Panc1 (cell line): Measurements from ENCODE around the gene DLG2. TPM values are rescaled to one million over a fixed set of nuclear protein-coding genes. Genes with fewer than 3 reads are reported as not detected.

ENCODE experiments used
- ATAC-seq: fragments of 200-7000 bp; cut with Tn5 transposase; 2 replicates; pipeline ENCODE4 v1.9.1; 2020; ENCODE audit warnings: mild to moderate bottlenecking, moderate library complexity
- BruUV-seq: library from RNA; stranded (reverse); fragments of 400-500 nt; replicated peaks from 2 replicates; lab custom pipeline; 2021; lab: Mats Ljungman, UMichigan
- CTCF ChIA-PET: fragments of 300-600 bp; sonication (Branson Sonifier 250); formaldehyde crosslinking; loops from one replicate; lab custom pipeline; 2022; ENCODE audit warnings: antibody characterized with exemption; lab: Charles Lee
- POLR2A ChIA-PET: fragments of 300-600 bp; sonication (Branson Sonifier 250); formaldehyde crosslinking; loops from one replicate; lab custom pipeline; 2022; ENCODE audit warnings: antibody characterized with exemption; lab: Charles Lee
- DNase-seq: peaks from one replicate; pipeline ENCODE4 v3.0.0-alpha.2; 2010; ENCODE audit warnings: low read depth, low spot score
- H3K27ac ChIP-seq: 2 replicates; pipeline ENCODE4 v1.5.1; 2011; ENCODE audit warnings: mild to moderate bottlenecking, low read length, inconsistent platforms
- H3K27me3 ChIP-seq: fragments of 200-500 bp; sonication (Bioruptor generic); 2 replicates; pipeline ENCODE4 v1.6.0; 2014; ENCODE audit warnings: low read length, inconsistent platforms; ENCODE audit not compliant: control insufficient read depth, insufficient read depth
- H3K36me3 ChIP-seq: fragments of 200-500 bp; sonication (Bioruptor generic); 2 replicates; pipeline ENCODE4 v1.5.1; 2014; ENCODE audit warnings: inconsistent platforms, mild to moderate bottlenecking, low read length, moderate library complexity; ENCODE audit not compliant: control insufficient read depth, insufficient read depth
- H3K4me1 ChIP-seq: 2 replicates; pipeline ENCODE4 v1.5.1; 2011; ENCODE audit warnings: inconsistent platforms, mild to moderate bottlenecking, low read length, moderate library complexity; ENCODE audit not compliant: control insufficient read depth, insufficient read depth
- H3K4me3 ChIP-seq, 2 experiments: 2 replicates each; pipeline ENCODE4 v1.5.1; 2011 to 2012; ENCODE audit warnings: low read depth in 2 of 2, low read length in 2 of 2, mild to moderate bottlenecking in 2 of 2, inconsistent platforms in 1 of 2, moderate library complexity in 1 of 2
- H3K9me3 ChIP-seq: fragments of 200-500 bp; sonication (Bioruptor generic); 2 replicates; pipeline ENCODE4 v1.5.1; 2014; ENCODE audit warnings: low read depth, mild to moderate bottlenecking, inconsistent platforms, low read length, moderate library complexity; ENCODE audit not compliant: control insufficient read depth, insufficient read depth
- POLR2AphosphoS5 ChIP-seq: IDR thresholded peaks from 2 replicates; pipeline ENCODE4 v1.6.1; 2012; ENCODE audit warnings: mild to moderate bottlenecking, low read depth, low read length, moderate library complexity
- SIN3A ChIP-seq: IDR thresholded peaks from 2 replicates; pipeline ENCODE4 v1.6.1; 2012; ENCODE audit warnings: low read depth, mild to moderate bottlenecking, low read length, moderate library complexity, borderline replicate concordance; ENCODE audit not compliant: insufficient read depth
- TCF7L2 ChIP-seq: IDR thresholded peaks from 2 replicates; pipeline ENCODE4 v1.6.1; 2011; ENCODE audit warnings: mild to moderate bottlenecking, low read depth, low read length, inconsistent platforms
- in situ Hi-C: cut with HindIII; loops from 2 replicates; pipeline ENCODE4 v1.10.0; 2016; ENCODE audit warnings: low sequenced_read_pairs, low pct_unique_long_range_greater_than_20kb
- intact Hi-C: fragments of 100-400 bp; cut with micrococcal nuclease; formaldehyde crosslinking; loops from one replicate; pipeline ENCODE4 v1.10.0; 2022; ENCODE audit not compliant: unreplicated experiment
- total RNA-seq: library from RNA; stranded (reverse); gene quantifications from one replicate; pipeline ENCODE4 v1.2.1, GENCODE V29; 2021; ENCODE audit not compliant: unreplicated experiment
- TF ChIP-seq, protein P1 (sequence below), 2 experiments: IDR thresholded peaks; 2 replicates each; pipeline ENCODE4 v1.6.1; 2011 to 2012; ENCODE audit warnings: low read depth in 2 of 2, control low read depth in 1 of 2, low read length in 1 of 2, mild to moderate bottlenecking in 1 of 2, moderate library complexity in 1 of 2; ENCODE audit not compliant: insufficient read depth in 1 of 2
- TF ChIP-seq, protein P2 (sequence below): fragments of 450-650 bp; IDR thresholded peaks from 2 replicates; pipeline ENCODE4 v1.5.1; 2017; ENCODE audit warnings: mild to moderate bottlenecking

DLG2 gene
- total RNA-seq, 1 experiment from 2014 or later: 4.2 TPM

DNA sequence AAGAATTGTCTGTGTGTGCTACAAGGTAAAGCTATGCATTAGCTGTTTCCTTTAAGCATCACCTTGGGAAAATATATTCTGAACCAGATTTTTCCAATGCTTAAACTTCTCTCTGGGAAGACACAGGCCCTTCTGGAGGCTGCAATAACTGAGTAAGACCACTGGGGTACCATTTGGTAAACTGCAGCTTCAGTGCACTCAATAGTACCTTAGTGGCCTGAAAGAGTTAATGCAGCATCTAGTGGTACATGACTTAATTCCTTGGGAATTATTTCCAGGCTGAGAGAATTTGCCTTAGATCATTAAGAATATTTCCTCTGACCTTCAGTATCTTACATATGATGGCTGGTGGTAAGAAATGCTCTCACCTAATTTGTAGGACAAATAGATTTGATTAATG, 727.4 kb downstream of the DLG2 start:
- in situ Hi-C loops: no loop called here
- Histone ChIP-seq H3K27me3 (no peaks in the 10 kb centered on the region), H3K4me3 (no peak overlapping the region), H3K4me1 (no peaks in the 10 kb centered on the region), H3K27ac (no peak overlapping the region), H3K9me3 (0 out of 2 replicates have a peak, but pooled peaks cover 4% of the 10 kb centered on the region), H3K36me3 (no peaks in the 10 kb centered on the region)
- ATAC-seq: no peak
- ChIA-PET POLR2A (no interaction called here), CTCF (no interaction called here)
- DNase-seq: no peak
- TF ChIP-seq, protein P1, sequence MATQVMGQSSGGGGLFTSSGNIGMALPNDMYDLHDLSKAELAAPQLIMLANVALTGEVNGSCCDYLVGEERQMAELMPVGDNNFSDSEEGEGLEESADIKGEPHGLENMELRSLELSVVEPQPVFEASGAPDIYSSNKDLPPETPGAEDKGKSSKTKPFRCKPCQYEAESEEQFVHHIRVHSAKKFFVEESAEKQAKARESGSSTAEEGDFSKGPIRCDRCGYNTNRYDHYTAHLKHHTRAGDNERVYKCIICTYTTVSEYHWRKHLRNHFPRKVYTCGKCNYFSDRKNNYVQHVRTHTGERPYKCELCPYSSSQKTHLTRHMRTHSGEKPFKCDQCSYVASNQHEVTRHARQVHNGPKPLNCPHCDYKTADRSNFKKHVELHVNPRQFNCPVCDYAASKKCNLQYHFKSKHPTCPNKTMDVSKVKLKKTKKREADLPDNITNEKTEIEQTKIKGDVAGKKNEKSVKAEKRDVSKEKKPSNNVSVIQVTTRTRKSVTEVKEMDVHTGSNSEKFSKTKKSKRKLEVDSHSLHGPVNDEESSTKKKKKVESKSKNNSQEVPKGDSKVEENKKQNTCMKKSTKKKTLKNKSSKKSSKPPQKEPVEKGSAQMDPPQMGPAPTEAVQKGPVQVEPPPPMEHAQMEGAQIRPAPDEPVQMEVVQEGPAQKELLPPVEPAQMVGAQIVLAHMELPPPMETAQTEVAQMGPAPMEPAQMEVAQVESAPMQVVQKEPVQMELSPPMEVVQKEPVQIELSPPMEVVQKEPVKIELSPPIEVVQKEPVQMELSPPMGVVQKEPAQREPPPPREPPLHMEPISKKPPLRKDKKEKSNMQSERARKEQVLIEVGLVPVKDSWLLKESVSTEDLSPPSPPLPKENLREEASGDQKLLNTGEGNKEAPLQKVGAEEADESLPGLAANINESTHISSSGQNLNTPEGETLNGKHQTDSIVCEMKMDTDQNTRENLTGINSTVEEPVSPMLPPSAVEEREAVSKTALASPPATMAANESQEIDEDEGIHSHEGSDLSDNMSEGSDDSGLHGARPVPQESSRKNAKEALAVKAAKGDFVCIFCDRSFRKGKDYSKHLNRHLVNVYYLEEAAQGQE (IDR thresholded peaks at IDR 0.05; ENCODE audit: insufficient read depth in 1 of 2, low read depth in 2 of 2, low read length in 1 of 2): no peak
- no peak for TF ChIP-seq SIN3A
- no peak for TF ChIP-seq TCF7L2
- no peak for TF ChIP-seq POLR2AphosphoS5
- TF ChIP-seq, protein P2, sequence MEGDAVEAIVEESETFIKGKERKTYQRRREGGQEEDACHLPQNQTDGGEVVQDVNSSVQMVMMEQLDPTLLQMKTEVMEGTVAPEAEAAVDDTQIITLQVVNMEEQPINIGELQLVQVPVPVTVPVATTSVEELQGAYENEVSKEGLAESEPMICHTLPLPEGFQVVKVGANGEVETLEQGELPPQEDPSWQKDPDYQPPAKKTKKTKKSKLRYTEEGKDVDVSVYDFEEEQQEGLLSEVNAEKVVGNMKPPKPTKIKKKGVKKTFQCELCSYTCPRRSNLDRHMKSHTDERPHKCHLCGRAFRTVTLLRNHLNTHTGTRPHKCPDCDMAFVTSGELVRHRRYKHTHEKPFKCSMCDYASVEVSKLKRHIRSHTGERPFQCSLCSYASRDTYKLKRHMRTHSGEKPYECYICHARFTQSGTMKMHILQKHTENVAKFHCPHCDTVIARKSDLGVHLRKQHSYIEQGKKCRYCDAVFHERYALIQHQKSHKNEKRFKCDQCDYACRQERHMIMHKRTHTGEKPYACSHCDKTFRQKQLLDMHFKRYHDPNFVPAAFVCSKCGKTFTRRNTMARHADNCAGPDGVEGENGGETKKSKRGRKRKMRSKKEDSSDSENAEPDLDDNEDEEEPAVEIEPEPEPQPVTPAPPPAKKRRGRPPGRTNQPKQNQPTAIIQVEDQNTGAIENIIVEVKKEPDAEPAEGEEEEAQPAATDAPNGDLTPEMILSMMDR: no peak; the same call in 1 of the 2 replicates
- intact Hi-C loops: no loop called here
- no TSS peak for BruUV-seq

DNA sequence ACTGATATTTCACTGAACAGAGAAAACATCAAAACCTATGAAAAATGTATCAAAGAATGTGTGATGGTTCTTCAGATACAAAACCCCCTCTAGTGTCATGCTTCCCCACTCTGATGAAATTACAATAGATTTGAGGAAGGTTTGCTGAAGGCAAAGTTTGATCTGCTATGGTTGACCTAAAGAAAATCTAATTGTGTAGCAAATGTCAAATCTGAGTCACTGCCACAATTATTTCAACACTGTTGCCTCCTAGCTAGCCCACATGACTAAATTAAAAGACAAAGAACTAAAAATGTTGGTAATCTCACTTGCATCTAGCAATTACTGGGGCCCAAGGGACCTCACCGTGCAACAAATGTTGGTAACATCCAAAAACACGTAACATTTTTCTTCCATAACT, 728.0 kb downstream of the DLG2 start:
- POLR2A ChIA-PET: no interaction called here
- BruUV-seq: no TSS peak
- TF ChIP-seq, protein P2: no peak
- TF ChIP-seq, protein P1 (IDR thresholded peaks at IDR 0.05; ENCODE audit: insufficient read depth in 1 of 2, low read depth in 2 of 2, low read length in 1 of 2): no peak
- TF ChIP-seq TCF7L2 (no peak), POLR2AphosphoS5 (no peak)
- ATAC-seq (no peak), DNase-seq (no peak)
- no peak overlapping the region for H3K4me3 ChIP-seq
- intact Hi-C loops: no loop called here
- CTCF ChIA-PET: no interaction called here
- no peaks in the 10 kb centered on the region for H3K36me3 ChIP-seq
- H3K9me3 ChIP-seq: 0 out of 2 replicates have a peak, but pooled peaks cover 4% of the 10 kb centered on the region
- no peaks in the 10 kb centered on the region for H3K27me3 ChIP-seq
- H3K4me1 ChIP-seq: no peaks in the 10 kb centered on the region
- H3K27ac ChIP-seq: no peak overlapping the region
- in situ Hi-C loops: no loop called here
